ENCODE measurements around the gene NAP1L1.

NAP1L1 gene

DNA sequence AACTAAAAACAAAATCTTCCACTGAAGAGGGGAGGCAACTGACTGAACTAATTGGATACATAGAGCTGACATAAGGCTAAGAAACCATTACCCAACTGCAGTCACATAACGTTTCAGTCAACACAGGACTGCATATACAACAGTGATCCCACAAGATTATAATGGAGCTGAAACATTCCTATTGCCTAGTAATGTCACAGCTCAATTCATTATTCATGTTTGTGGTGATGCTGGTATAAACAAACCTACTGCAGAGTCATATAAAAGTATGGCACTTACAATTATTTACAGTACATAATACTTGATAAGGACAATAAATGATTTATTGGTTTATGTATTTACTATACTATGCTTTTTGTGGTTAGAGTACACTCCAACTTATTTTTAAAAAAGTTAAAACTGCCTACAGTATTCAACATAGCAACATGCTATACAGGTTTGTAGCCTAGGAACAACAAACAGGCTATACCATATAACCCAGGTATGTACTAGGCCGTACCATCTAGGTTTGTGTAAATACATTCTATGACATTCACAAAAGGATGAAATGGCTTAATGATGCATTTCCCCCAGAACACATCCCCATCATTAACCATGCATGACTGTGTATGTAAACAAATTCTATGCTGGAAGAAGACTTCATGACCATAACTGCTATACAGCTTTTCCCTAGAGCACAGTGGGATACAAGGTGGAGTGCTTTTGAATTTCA is 4.3 kb downstream of the NAP1L1 start:
- Histone ChIP-seq H3K36me3 (ENCODE audit: insufficient read depth, low read length) (peaks cover 26% of the 10 kb centered on the region), H3K9ac (ENCODE audit: low read depth, low read length) (no peak overlapping the region), H2AFZ (ENCODE audit: low read depth, low read length) (no peak overlapping the region), H3K27me3 (ENCODE audit: insufficient read depth, low read length, poor library complexity) (no peaks in the 10 kb centered on the region), H3K4me3 (ENCODE audit: low read depth in 1 of 2, low read length in 2 of 2) (peak overlapping the region in 1 of 2 experiments; percentile 0; a peak in 1 of 4 replicates), H3K4me1 (ENCODE audit: insufficient read depth, low read length) (peaks cover 56% of the 10 kb centered on the region), H4K20me1 (ENCODE audit: insufficient read depth, low read length) (peaks cover 84% of the 10 kb centered on the region), H3K9me3 (ENCODE audit: insufficient read depth, low read length, severe bottlenecking) (no peaks in the 10 kb centered on the region), H3K27ac (ENCODE audit: low read length) (no peak overlapping the region), H3K4me2 (ENCODE audit: insufficient read depth, low read length) (peak overlapping the region; percentile 87; the same call in 1 of the 2 replicates), H3K79me2 (ENCODE audit: insufficient read depth, low read length) (peaks cover 93% of the 10 kb centered on the region)
- DNase-seq: no peak
- TF ChIP-seq, protein P1, sequence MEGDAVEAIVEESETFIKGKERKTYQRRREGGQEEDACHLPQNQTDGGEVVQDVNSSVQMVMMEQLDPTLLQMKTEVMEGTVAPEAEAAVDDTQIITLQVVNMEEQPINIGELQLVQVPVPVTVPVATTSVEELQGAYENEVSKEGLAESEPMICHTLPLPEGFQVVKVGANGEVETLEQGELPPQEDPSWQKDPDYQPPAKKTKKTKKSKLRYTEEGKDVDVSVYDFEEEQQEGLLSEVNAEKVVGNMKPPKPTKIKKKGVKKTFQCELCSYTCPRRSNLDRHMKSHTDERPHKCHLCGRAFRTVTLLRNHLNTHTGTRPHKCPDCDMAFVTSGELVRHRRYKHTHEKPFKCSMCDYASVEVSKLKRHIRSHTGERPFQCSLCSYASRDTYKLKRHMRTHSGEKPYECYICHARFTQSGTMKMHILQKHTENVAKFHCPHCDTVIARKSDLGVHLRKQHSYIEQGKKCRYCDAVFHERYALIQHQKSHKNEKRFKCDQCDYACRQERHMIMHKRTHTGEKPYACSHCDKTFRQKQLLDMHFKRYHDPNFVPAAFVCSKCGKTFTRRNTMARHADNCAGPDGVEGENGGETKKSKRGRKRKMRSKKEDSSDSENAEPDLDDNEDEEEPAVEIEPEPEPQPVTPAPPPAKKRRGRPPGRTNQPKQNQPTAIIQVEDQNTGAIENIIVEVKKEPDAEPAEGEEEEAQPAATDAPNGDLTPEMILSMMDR (IDR thresholded peaks at IDR 0.05; ENCODE audit: borderline replicate concordance, extremely low read depth, low read length, poor library complexity, severe bottlenecking): no peak
- TF ChIP-seq EZH2 (IDR thresholded peaks at IDR 0.05; ENCODE audit: borderline replicate concordance, low read depth, low read length, severe bottlenecking): no peak
- ATAC-seq (ENCODE audit: insufficient read depth, low read depth): no peak

DNA sequence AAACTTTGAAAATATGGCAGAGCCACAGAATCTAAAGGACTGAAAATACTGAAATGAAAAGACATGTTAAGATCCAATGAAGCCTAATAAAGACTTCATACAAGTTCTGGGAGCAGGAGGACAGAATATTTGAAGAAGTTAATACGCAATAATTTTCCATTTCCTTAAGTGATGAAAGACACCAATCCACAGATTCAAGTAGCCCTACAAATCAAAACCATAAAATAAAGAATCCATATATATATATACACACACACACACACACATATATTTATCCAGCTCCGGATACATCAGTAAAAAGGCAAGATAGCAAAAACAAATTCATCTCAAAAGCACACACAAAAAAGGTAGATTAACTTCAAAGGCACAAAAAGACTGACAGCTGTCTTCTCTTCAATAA is 5.7 kb downstream of the NAP1L1 start:
- no peaks in the 10 kb centered on the region for H3K9me3 ChIP-seq (ENCODE audit: insufficient read depth, low read length, severe bottlenecking)
- no peak overlapping the region for H2AFZ ChIP-seq (ENCODE audit: low read depth, low read length)
- no peak overlapping the region for H3K9ac ChIP-seq (ENCODE audit: low read depth, low read length)
- H3K27me3 ChIP-seq (ENCODE audit: insufficient read depth, low read length, poor library complexity): no peaks in the 10 kb centered on the region
- H3K79me2 ChIP-seq (ENCODE audit: insufficient read depth, low read length): peaks cover 100% of the 10 kb centered on the region
- H3K4me1 ChIP-seq (ENCODE audit: insufficient read depth, low read length): peaks cover 58% of the 10 kb centered on the region
- H3K4me2 ChIP-seq (ENCODE audit: insufficient read depth, low read length): peak overlapping the region; percentile 36; the same call in 1 of the 2 replicates
- no peak overlapping the region for H3K27ac ChIP-seq (ENCODE audit: low read length)
- peaks cover 97% of the 10 kb centered on the region for H4K20me1 ChIP-seq (ENCODE audit: insufficient read depth, low read length)
- ATAC-seq (ENCODE audit: insufficient read depth, low read depth) (no peak), DNase-seq (no peak)
- H3K4me3 ChIP-seq (ENCODE audit: low read depth in 1 of 2, low read length in 2 of 2): no peak overlapping the region
- peaks cover 30% of the 10 kb centered on the region for H3K36me3 ChIP-seq (ENCODE audit: insufficient read depth, low read length)
- TF ChIP-seq EZH2 (IDR thresholded peaks at IDR 0.05; ENCODE audit: borderline replicate concordance, low read depth, low read length, severe bottlenecking): no peak
- TF ChIP-seq, protein P1 (IDR thresholded peaks at IDR 0.05; ENCODE audit: borderline replicate concordance, extremely low read depth, low read length, poor library complexity, severe bottlenecking): no peak

DNA sequence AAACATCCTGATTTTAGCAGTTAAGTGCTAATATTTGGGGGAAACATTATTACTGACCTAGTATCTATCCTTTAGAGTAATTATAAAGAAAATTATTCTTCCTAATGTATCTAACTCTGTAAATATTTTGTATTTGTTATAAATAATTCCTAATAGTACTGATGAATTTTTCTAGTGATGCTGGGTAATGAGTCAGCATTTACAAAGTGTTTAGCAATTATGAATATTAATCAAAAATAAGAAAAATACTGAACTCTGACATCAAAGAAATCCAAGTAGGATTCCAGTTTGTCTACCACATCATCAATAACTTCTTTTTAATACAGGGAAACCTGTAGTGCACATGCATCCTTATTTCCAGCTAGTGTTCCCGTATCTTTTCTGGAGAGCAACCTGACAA is 9.0 kb downstream of the NAP1L1 start:
- H3K4me1 ChIP-seq (ENCODE audit: insufficient read depth, low read length): peaks cover 27% of the 10 kb centered on the region; the same call in 1 of the 2 replicates

More for the DNA sequence above, 9.0 kb downstream of the NAP1L1 start:
- H3K36me3 ChIP-seq (ENCODE audit: insufficient read depth, low read length): peaks cover 53% of the 10 kb centered on the region
- no peak overlapping the region for H3K9ac ChIP-seq (ENCODE audit: low read depth, low read length)
- no peak overlapping the region for H2AFZ ChIP-seq (ENCODE audit: low read depth, low read length)
- no peaks in the 10 kb centered on the region for H3K9me3 ChIP-seq (ENCODE audit: insufficient read depth, low read length, severe bottlenecking)
- H3K27me3 ChIP-seq (ENCODE audit: insufficient read depth, low read length, poor library complexity): no peaks in the 10 kb centered on the region
- peak overlapping the region; percentile 30; the same call in 1 of the 2 replicates for H3K4me2 ChIP-seq (ENCODE audit: insufficient read depth, low read length)
- TF ChIP-seq, protein P1 (IDR thresholded peaks at IDR 0.05; ENCODE audit: borderline replicate concordance, extremely low read depth, low read length, poor library complexity, severe bottlenecking): no peak
- no peak for TF ChIP-seq EZH2 (IDR thresholded peaks at IDR 0.05; ENCODE audit: borderline replicate concordance, low read depth, low read length, severe bottlenecking)
- DNase-seq (no peak), ATAC-seq (ENCODE audit: insufficient read depth, low read depth) (no peak)
- H3K79me2 ChIP-seq (ENCODE audit: insufficient read depth, low read length): peaks cover 100% of the 10 kb centered on the region
- H3K4me3 ChIP-seq (ENCODE audit: low read depth in 1 of 2, low read length in 2 of 2): no peak overlapping the region
- no peak overlapping the region for H3K27ac ChIP-seq (ENCODE audit: low read length)
- H4K20me1 ChIP-seq (ENCODE audit: insufficient read depth, low read length): peaks cover 97% of the 10 kb centered on the region
